OCI-LY3 (cell line): ENCODE results near the gene IRF9.

Experiments used
- H2AFZ ChIP-seq: fragments of 200-600, 300-600 bp; shearing (Covaris generic); 2 replicates; pipeline ENCODE4 v1.6.0; 2014; ENCODE audit warnings: antibody characterized with exemption, low read depth, low read length
- H3K27ac ChIP-seq: fragments of 200-600, 300-600 bp; sonication (generic); 2 replicates; pipeline ENCODE4 v1.5.1; 2014; ENCODE audit warnings: mild to moderate bottlenecking, low read length, moderate library complexity, mixed read lengths
- H3K27me3 ChIP-seq: fragments of 200-600, 300-600 bp; sonication (generic); 2 replicates; pipeline ENCODE4 v1.6.1; 2014; ENCODE audit warnings: low read depth, low read length, mixed read lengths
- H3K36me3 ChIP-seq: fragments of 200-600, 300-600 bp; sonication (generic); replicated peaks from 2 replicates; pipeline ENCODE3; 2014; ENCODE audit warnings: low read depth, low read length, mixed read lengths
- H3K4me1 ChIP-seq: fragments of 300-600, 200-600 bp; sonication (generic); 2 replicates; pipeline ENCODE4 v1.6.1; 2014; ENCODE audit warnings: low read length, mixed read lengths
- H3K4me2 ChIP-seq: fragments of 200-600, 300-600 bp; sonication (generic); 2 replicates; pipeline ENCODE4 v1.6.1; 2014; ENCODE audit warnings: low read length, mixed read lengths
- H3K4me3 ChIP-seq: fragments of 300-600, 200-600 bp; sonication (generic); 2 replicates; pipeline ENCODE4 v1.5.1; 2014; ENCODE audit warnings: antibody characterized with exemption, mild to moderate bottlenecking, low read length, moderate library complexity
- H3K79me2 ChIP-seq: fragments of 300-600, 200-600 bp; shearing (Covaris generic); 2 replicates; pipeline ENCODE4 v1.6.1; 2014; ENCODE audit warnings: mild to moderate bottlenecking, low read length, mixed read lengths
- H3K9ac ChIP-seq: fragments of 300-600, 200-600 bp; shearing (Covaris generic); 2 replicates; pipeline ENCODE4 v1.6.0; 2014; ENCODE audit warnings: mild to moderate bottlenecking, low read length, moderate library complexity
- H3K9me3 ChIP-seq: fragments of 200-600, 300-600 bp; shearing (Covaris generic); 2 replicates; pipeline ENCODE4 v1.6.1; 2014; ENCODE audit warnings: low read length, mixed read lengths; ENCODE audit not compliant: insufficient read depth
- H4K20me1 ChIP-seq: fragments of 200-600, 300-600 bp; sonication (generic); 2 replicates; pipeline ENCODE4 v1.6.1; 2016; ENCODE audit warnings: low read length, mixed read lengths; ENCODE audit not compliant: insufficient read depth
- EZH2phosphoT487 ChIP-seq: fragments of 200-600 bp; shearing (Covaris generic); IDR thresholded peaks from 2 replicates; pipeline ENCODE4 v1.6.1; 2018; ENCODE audit warnings: antibody characterized with exemption, mixed run types, low read depth
- TF ChIP-seq, protein P1 (sequence below): fragments of 200-600, 300-600 bp; sonication (generic); IDR thresholded peaks from 2 replicates; pipeline ENCODE4 v1.5.1; 2014; ENCODE audit warnings: antibody characterized with exemption, low read length, low read depth

Gene IRF9

DNA sequence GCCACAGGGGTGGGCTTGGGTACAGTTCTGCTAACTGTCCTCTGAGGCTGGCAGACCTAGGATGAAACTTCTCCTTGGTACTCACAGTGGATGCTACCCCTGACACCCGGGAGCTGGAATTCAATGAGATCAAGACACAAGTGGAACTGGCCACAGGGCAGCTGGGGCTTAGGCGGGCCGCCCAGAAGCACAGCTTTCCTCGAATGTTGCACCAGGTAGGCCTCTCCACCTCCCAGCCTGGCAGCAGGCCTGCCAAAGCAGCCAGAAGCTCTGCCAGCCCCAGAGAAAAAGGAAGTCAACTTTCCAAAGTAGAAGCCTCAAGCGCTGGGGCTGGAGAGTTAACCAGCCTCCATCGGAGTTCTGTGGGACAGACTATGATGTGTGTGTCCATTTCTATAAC lies 43.9 kb upstream of the IRF9 start:
- Histone ChIP-seq H2AFZ (no peak overlapping the region), H3K4me1 (peaks cover 8% of the 10 kb centered on the region), H3K9ac (no peak overlapping the region), H3K4me2 (no peak overlapping the region), H3K27ac (no peak overlapping the region), H3K79me2 (peaks cover 12% of the 10 kb centered on the region; the same call in 1 of the 2 replicates), H3K36me3 (peaks cover 34% of the 10 kb centered on the region), H4K20me1 (no peaks in the 10 kb centered on the region), H3K9me3 (no peaks in the 10 kb centered on the region), H3K4me3 (no peak overlapping the region), H3K27me3 (no peaks in the 10 kb centered on the region)
- TF ChIP-seq, protein P1, sequence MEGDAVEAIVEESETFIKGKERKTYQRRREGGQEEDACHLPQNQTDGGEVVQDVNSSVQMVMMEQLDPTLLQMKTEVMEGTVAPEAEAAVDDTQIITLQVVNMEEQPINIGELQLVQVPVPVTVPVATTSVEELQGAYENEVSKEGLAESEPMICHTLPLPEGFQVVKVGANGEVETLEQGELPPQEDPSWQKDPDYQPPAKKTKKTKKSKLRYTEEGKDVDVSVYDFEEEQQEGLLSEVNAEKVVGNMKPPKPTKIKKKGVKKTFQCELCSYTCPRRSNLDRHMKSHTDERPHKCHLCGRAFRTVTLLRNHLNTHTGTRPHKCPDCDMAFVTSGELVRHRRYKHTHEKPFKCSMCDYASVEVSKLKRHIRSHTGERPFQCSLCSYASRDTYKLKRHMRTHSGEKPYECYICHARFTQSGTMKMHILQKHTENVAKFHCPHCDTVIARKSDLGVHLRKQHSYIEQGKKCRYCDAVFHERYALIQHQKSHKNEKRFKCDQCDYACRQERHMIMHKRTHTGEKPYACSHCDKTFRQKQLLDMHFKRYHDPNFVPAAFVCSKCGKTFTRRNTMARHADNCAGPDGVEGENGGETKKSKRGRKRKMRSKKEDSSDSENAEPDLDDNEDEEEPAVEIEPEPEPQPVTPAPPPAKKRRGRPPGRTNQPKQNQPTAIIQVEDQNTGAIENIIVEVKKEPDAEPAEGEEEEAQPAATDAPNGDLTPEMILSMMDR = no peak
- TF ChIP-seq EZH2phosphoT487 = no peak

DNA sequence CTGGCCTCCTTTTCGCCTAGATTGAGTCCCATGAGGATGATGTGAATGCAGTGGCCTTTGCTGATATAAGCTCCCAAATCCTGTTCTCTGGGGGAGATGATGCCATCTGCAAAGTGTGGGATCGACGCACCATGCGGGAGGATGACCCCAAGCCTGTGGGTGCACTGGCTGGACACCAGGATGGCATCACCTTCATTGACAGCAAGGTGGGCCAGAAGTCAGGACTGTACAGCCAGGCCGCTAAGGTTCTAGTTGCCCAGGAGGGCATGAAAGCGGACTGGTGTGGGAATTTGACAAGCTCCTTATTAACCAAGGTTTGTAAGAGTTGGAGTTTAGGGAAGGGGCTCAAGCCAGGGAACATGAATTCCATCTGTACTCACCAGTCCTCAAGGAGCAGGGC lies 41.4 kb upstream of the IRF9 start:
- H3K4me1 ChIP-seq = peaks cover 26% of the 10 kb centered on the region
- peaks cover 12% of the 10 kb centered on the region; the same call in 1 of the 2 replicates for H3K79me2 ChIP-seq
- no peak for TF ChIP-seq EZH2phosphoT487
- TF ChIP-seq, protein P1 = no peak
- H3K9me3 ChIP-seq = no peaks in the 10 kb centered on the region
- peaks cover 48% of the 10 kb centered on the region for H3K36me3 ChIP-seq
- no peak overlapping the region for H3K4me2 ChIP-seq
- H3K4me3 ChIP-seq = no peak overlapping the region
- no peaks in the 10 kb centered on the region for H3K27me3 ChIP-seq
- no peaks in the 10 kb centered on the region for H4K20me1 ChIP-seq
- no peak overlapping the region for H3K27ac ChIP-seq
- no peak overlapping the region for H2AFZ ChIP-seq
- no peak overlapping the region for H3K9ac ChIP-seq

DNA sequence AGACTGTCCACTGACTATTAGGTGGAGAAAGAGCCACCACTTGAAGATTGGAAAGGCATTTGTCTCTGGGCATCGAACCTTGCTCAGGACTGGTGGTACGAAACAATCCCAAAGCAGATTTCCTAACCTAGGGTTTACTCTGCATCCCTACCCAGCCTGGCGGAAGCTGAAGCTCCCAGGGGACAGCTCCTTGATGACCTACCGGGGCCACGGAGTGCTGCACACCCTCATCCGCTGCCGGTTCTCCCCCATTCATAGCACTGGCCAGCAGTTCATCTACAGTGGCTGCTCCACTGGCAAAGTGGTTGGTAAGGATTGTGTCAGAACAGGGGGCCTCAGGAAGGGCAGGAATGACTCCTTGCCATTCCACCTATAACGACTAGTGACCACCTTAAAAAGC lies 39.9 kb upstream of the IRF9 start:
- TF ChIP-seq, protein P1 = no peak
- no peak for TF ChIP-seq EZH2phosphoT487
- no peak overlapping the region for H3K4me3 ChIP-seq
- H3K4me1 ChIP-seq = peaks cover 19% of the 10 kb centered on the region
- H4K20me1 ChIP-seq = no peaks in the 10 kb centered on the region
- H3K79me2 ChIP-seq = 0 out of 2 replicates have a peak, but pooled peaks cover 4% of the 10 kb centered on the region
- H3K36me3 ChIP-seq = peaks cover 48% of the 10 kb centered on the region
- H3K27me3 ChIP-seq = no peaks in the 10 kb centered on the region
- no peak overlapping the region for H3K27ac ChIP-seq
- H3K9me3 ChIP-seq = no peaks in the 10 kb centered on the region
- no peak overlapping the region for H3K4me2 ChIP-seq
- no peak overlapping the region for H2AFZ ChIP-seq
- H3K9ac ChIP-seq = no peak overlapping the region

DNA sequence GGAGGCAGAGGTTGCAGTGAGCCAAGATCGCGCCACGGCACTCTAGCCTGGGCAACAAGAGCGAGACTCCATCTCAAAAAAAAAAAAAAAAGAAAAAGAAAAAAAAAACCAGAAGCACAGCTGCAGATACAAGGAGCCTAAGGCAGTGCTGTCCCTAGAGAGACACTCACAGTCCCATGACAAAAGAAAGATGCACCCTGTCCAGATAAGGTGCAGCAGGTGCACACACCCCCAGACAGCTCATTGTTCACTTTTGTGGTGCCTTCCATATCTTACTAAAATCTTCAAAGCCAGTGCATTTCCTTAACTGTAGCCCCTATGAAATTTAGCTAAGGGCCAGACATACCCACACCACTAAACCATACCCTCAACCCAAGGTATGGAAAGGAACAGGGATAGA lies 38.6 kb upstream of the IRF9 start:
- H2AFZ ChIP-seq = no peak overlapping the region
- no peak overlapping the region for H3K9ac ChIP-seq
- H3K4me1 ChIP-seq = peaks cover 19% of the 10 kb centered on the region
- no peak overlapping the region for H3K4me2 ChIP-seq
- TF ChIP-seq EZH2phosphoT487 = no peak
- TF ChIP-seq, protein P1 = no peak
- H3K27me3 ChIP-seq = no peaks in the 10 kb centered on the region
- no peak overlapping the region for H3K27ac ChIP-seq
- H3K36me3 ChIP-seq = peaks cover 41% of the 10 kb centered on the region
- H4K20me1 ChIP-seq = no peaks in the 10 kb centered on the region
- no peak overlapping the region for H3K4me3 ChIP-seq
- no peaks in the 10 kb centered on the region for H3K79me2 ChIP-seq
- no peaks in the 10 kb centered on the region for H3K9me3 ChIP-seq
